H9 (cell line): ENCODE results near the gene LIMS1. TPM values are rescaled to one million over a fixed set of nuclear protein-coding genes. Genes with fewer than 3 reads are reported as not detected.

Experiments used
- DNase-seq: peaks from one replicate; pipeline ENCODE4 v3.0.0-alpha.2; 2017
- H2AFZ ChIP-seq: one replicate; pipeline ENCODE4 v1.6.1; 2013; ENCODE audit warnings: mild to moderate bottlenecking, low read length, control low read depth, moderate library complexity
- H2AK5ac ChIP-seq: 2 replicates; pipeline ENCODE4 v1.6.1; 2013; ENCODE audit warnings: low read length, control low read depth, mixed read lengths; ENCODE audit not compliant: insufficient read length
- H2BK120ac ChIP-seq: one replicate; pipeline ENCODE4 v1.6.1; 2013; ENCODE audit warnings: low read depth, mild to moderate bottlenecking, low read length, control low read depth, inconsistent platforms; ENCODE audit not compliant: poor library complexity, severe bottlenecking
- H2BK12ac ChIP-seq: 2 replicates; pipeline ENCODE4 v1.6.1; 2013; ENCODE audit warnings: low read length, control low read depth, mixed read lengths, low read depth; ENCODE audit not compliant: insufficient read length
- H2BK15ac ChIP-seq: 2 replicates; pipeline ENCODE4 v1.6.1; 2013; ENCODE audit warnings: low read depth, low read length, control low read depth
- H2BK20ac ChIP-seq: one replicate; pipeline ENCODE4 v1.6.1; 2013; ENCODE audit warnings: low read depth, mild to moderate bottlenecking, low read length, control low read depth, inconsistent platforms; ENCODE audit not compliant: poor library complexity, severe bottlenecking
- H2BK5ac ChIP-seq: 2 replicates; pipeline ENCODE4 v1.6.1; 2013; ENCODE audit warnings: low read length, control low read depth, mixed read lengths; ENCODE audit not compliant: insufficient read length
- H3K14ac ChIP-seq: 2 replicates; pipeline ENCODE4 v1.6.1; 2013; ENCODE audit warnings: low read length, control low read depth; ENCODE audit not compliant: insufficient read depth
- H3K18ac ChIP-seq: 2 replicates; pipeline ENCODE4 v1.6.1; 2013; ENCODE audit warnings: low read depth, mild to moderate bottlenecking, mixed read lengths, low read length, control low read depth; ENCODE audit not compliant: insufficient read length
- H3K23ac ChIP-seq: 2 replicates; pipeline ENCODE4 v1.6.1; 2013; ENCODE audit warnings: low read length, control low read depth, mixed read lengths, low read depth; ENCODE audit not compliant: insufficient read length
- H3K23me2 ChIP-seq: 2 replicates; pipeline ENCODE4 v1.6.1; 2013; ENCODE audit warnings: low read depth, mild to moderate bottlenecking, mixed read lengths, low read length, control low read depth; ENCODE audit not compliant: insufficient read length, poor library complexity, severe bottlenecking
- H3K27ac ChIP-seq: 2 replicates; pipeline ENCODE4 v1.5.1; 2013; ENCODE audit warnings: low read length, control low read depth, mixed read lengths, low read depth; ENCODE audit not compliant: insufficient read length
- H3K27me3 ChIP-seq: 2 replicates; pipeline ENCODE4 v1.6.1; 2013; ENCODE audit warnings: low read length, control low read depth, inconsistent platforms; ENCODE audit not compliant: insufficient read depth
- H3K4ac ChIP-seq: 2 replicates; pipeline ENCODE4 v1.6.1; 2013; ENCODE audit warnings: low read depth, mild to moderate bottlenecking, control low read depth, inconsistent platforms, low read length, moderate library complexity
- H3K4me1 ChIP-seq: 2 replicates; pipeline ENCODE4 v1.6.1; 2013; ENCODE audit warnings: low read length, control low read depth, inconsistent platforms; ENCODE audit not compliant: insufficient read depth
- H3K4me2 ChIP-seq: 2 replicates; pipeline ENCODE4 v1.6.1; 2013; ENCODE audit warnings: low read length, control low read depth, mixed read lengths; ENCODE audit not compliant: insufficient read length, insufficient read depth
- H3K56ac ChIP-seq: 2 replicates; pipeline ENCODE4 v1.6.1; 2013; ENCODE audit warnings: low read depth, mild to moderate bottlenecking, mixed read lengths, low read length, control low read depth; ENCODE audit not compliant: insufficient read length
- H3K79me1 ChIP-seq: 2 replicates; pipeline ENCODE4 v1.6.1; 2013; ENCODE audit warnings: low read depth, mild to moderate bottlenecking, moderate library complexity, low read length, control low read depth, inconsistent platforms; ENCODE audit not compliant: insufficient read depth, poor library complexity, severe bottlenecking
- H3K79me2 ChIP-seq: 2 replicates; pipeline ENCODE4 v1.6.1; 2013; ENCODE audit warnings: low read length, control low read depth, inconsistent platforms; ENCODE audit not compliant: insufficient read depth
- H3K9ac ChIP-seq: 2 replicates; pipeline ENCODE4 v1.6.1; 2013; ENCODE audit warnings: low read length, control low read depth, mixed read lengths; ENCODE audit not compliant: insufficient read length; ENCODE audit errors: extremely low read depth
- H3K9me3 ChIP-seq: one replicate; pipeline ENCODE4 v1.6.1; 2013; ENCODE audit warnings: low read depth, low read length, inconsistent platforms; ENCODE audit not compliant: control insufficient read depth
- H3T11ph ChIP-seq: one replicate; pipeline ENCODE4 v1.6.1; 2013; ENCODE audit warnings: mild to moderate bottlenecking, low read length, control low read depth, inconsistent platforms
- H4K20me1 ChIP-seq: one replicate; pipeline ENCODE4 v1.6.1; 2013; ENCODE audit not compliant: control insufficient read depth, insufficient read length, insufficient read depth
- H4K5ac ChIP-seq: 2 replicates; pipeline ENCODE4 v1.6.1; 2013; ENCODE audit warnings: low read depth, mild to moderate bottlenecking, mixed read lengths, low read length, control low read depth; ENCODE audit not compliant: insufficient read length
- H4K8ac ChIP-seq: replicated peaks from 2 replicates; pipeline ENCODE4 v1.6.1; 2013; ENCODE audit warnings: low read length, control low read depth, mixed read lengths, low read depth; ENCODE audit not compliant: insufficient read length
- H4K91ac ChIP-seq: 2 replicates; pipeline ENCODE4 v1.6.1; 2013; ENCODE audit warnings: low read depth, mild to moderate bottlenecking, moderate library complexity, mixed read lengths, low read length, control low read depth; ENCODE audit not compliant: insufficient read length
- H3K27ac Mint-ChIP-seq, 3 experiments: 2 replicates in 2 of 3; 3 replicates in 1 of 3; pipeline ENCODE4 v1.8.0; 2020 to 2021; ENCODE audit warnings: mixed read lengths in 3 of 3, mild to moderate bottlenecking in 1 of 3, moderate library complexity in 1 of 3
- H3K27me3 Mint-ChIP-seq: 2 replicates; pipeline ENCODE4 v1.8.0; 2021; ENCODE audit warnings: low read depth, mild to moderate bottlenecking, moderate library complexity, mixed read lengths
- H3K36me3 Mint-ChIP-seq, 3 experiments: 2 replicates in 2 of 3; 3 replicates in 1 of 3; pipeline ENCODE4 v1.8.0; 2020 to 2021; ENCODE audit warnings: low read depth in 3 of 3, mixed read lengths in 3 of 3; ENCODE audit not compliant: insufficient read depth in 1 of 3
- H3K4me1 Mint-ChIP-seq, 2 experiments: 2 replicates each; pipeline ENCODE4 v1.8.0; 2020; ENCODE audit warnings: mixed read lengths in 2 of 2
- H3K4me3 Mint-ChIP-seq, 2 experiments: 2 replicates in 1 of 2; 3 replicates in 1 of 2; pipeline ENCODE4 v1.8.0; 2020 to 2021; ENCODE audit warnings: mild to moderate bottlenecking in 2 of 2, mixed read lengths in 2 of 2, moderate library complexity in 1 of 2
- H3K9me3 Mint-ChIP-seq, 2 experiments: 2 replicates in 1 of 2; 3 replicates in 1 of 2; pipeline ENCODE4 v1.8.0; 2020; ENCODE audit warnings: mild to moderate bottlenecking in 2 of 2, mixed read lengths in 2 of 2, moderate library complexity in 1 of 2
- WGBS: extraction: QIAGEN DNeasy Blood & Tissue Kit; methylation state at CpG from one replicate; pipeline ENCODE4 v1.1.7; 2013; ENCODE audit warnings: missing lambda C conversion rate, low lambda C conversion rate, mixed read lengths; ENCODE audit not compliant: insufficient read length; ENCODE audit errors: extremely low coverage; 5-methylcytosine and 5-hydroxymethylcytosine counted together
- total RNA-seq: library from RNA; stranded (reverse); gene quantifications from 2 replicates; pipeline ENCODE4 v1.2.1, GENCODE V29; 2021
- TF ChIP-seq, protein P1 (sequence below): fragments of 200-600 bp; sonication (generic); conservative IDR thresholded peaks from 3 replicates; pipeline ENCODE4 v1.8.0; 2021; ENCODE audit warnings: antibody characterized with exemption, mild to moderate bottlenecking

LIMS1 gene
- total RNA-seq, 1 experiment from 2014 or later, result 37.7 TPM

DNA sequence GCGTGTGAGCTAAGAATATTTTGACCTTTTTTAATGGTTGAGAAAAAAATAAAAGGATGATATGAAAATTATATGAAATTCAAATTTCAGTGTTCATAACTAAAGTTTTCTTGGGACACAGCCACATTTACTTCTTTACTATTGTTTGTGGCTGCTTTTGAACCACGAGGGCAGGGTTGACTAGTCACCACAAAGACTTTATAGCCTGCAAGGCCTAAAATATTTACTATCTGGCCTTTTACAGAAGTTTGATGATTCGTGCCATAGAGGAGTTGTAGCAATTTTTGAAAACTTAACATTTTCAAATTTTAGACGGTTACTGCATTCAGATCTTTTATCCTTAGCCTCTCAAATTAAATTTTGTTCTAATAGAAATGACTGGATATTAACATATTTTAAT, 69.9 kb downstream of the LIMS1 start:
- no peak overlapping the region for H3K14ac ChIP-seq
- no CpG with 5 or more reads among the region's 4 CpGs for WGBS
- no peak overlapping the region for H3K18ac ChIP-seq
- no peak overlapping the region for H2BK120ac ChIP-seq
- Mint-ChIP-seq H3K4me1 (peaks cover 13 to 17% of the 10 kb centered on the region in 2 experiments), H3K9me3 (peaks cover 0 to 8% of the 10 kb centered on the region in 2 experiments; a peak in 2 of 5 replicates), H3K27ac (no peak overlapping the region), H3K36me3 (peaks cover 0 to 6% (median 0%) of the 10 kb centered on the region in 3 experiments; a peak in 2 of 7 replicates), H3K4me3 (no peak overlapping the region), H3K27me3 (no peaks in the 10 kb centered on the region)
- no peaks in the 10 kb centered on the region for H4K20me1 ChIP-seq
- no peaks in the 10 kb centered on the region for H3K79me1 ChIP-seq
- H3K23ac ChIP-seq, result no peak overlapping the region
- no peak overlapping the region for H2BK20ac ChIP-seq
- no peak overlapping the region for H3T11ph ChIP-seq
- no peak overlapping the region for H3K9ac ChIP-seq
- H2AK5ac ChIP-seq, result no peak overlapping the region
- H3K4me1 ChIP-seq, result no peaks in the 10 kb centered on the region
- H2AFZ ChIP-seq, result no peak overlapping the region
- H4K5ac ChIP-seq, result no peak overlapping the region
- DNase-seq, result no peak
- 0 out of 2 replicates have a peak, but pooled peaks cover 1% of the 10 kb centered on the region for H3K79me2 ChIP-seq
- no peak overlapping the region for H3K27ac ChIP-seq
- H2BK15ac ChIP-seq, result no peak overlapping the region
- no peaks in the 10 kb centered on the region for H3K23me2 ChIP-seq
- no peak overlapping the region for H3K4me2 ChIP-seq
- H2BK5ac ChIP-seq, result no peak overlapping the region
- no peak overlapping the region for H2BK12ac ChIP-seq
- no peak overlapping the region for H4K91ac ChIP-seq
- TF ChIP-seq, protein P1, sequence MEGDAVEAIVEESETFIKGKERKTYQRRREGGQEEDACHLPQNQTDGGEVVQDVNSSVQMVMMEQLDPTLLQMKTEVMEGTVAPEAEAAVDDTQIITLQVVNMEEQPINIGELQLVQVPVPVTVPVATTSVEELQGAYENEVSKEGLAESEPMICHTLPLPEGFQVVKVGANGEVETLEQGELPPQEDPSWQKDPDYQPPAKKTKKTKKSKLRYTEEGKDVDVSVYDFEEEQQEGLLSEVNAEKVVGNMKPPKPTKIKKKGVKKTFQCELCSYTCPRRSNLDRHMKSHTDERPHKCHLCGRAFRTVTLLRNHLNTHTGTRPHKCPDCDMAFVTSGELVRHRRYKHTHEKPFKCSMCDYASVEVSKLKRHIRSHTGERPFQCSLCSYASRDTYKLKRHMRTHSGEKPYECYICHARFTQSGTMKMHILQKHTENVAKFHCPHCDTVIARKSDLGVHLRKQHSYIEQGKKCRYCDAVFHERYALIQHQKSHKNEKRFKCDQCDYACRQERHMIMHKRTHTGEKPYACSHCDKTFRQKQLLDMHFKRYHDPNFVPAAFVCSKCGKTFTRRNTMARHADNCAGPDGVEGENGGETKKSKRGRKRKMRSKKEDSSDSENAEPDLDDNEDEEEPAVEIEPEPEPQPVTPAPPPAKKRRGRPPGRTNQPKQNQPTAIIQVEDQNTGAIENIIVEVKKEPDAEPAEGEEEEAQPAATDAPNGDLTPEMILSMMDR, result no peak
- no peak overlapping the region for H4K8ac ChIP-seq
- H3K27me3 ChIP-seq, result no peaks in the 10 kb centered on the region
- no peak overlapping the region for H3K56ac ChIP-seq
- H3K4ac ChIP-seq, result no peak overlapping the region
- H3K9me3 ChIP-seq, result no peaks in the 10 kb centered on the region
